OCI-LY1 (cell line): ENCODE data around the gene ZSCAN23.

Source experiments
- CTCF ChIP-seq: fragments of 200-600 bp; sonication (generic), shearing (Covaris generic); IDR thresholded peaks from 2 replicates; pipeline ENCODE4 v1.5.1; 2017; ENCODE audit warnings: mild to moderate bottlenecking, antibody characterized with exemption, low read length, moderate library complexity, mixed read lengths
- EZH2 ChIP-seq: fragments of 200-600 bp; sonication (generic), shearing (Covaris generic); IDR thresholded peaks from 2 replicates; pipeline ENCODE4 v1.8.0; 2017; ENCODE audit warnings: borderline replicate concordance, mixed run types, mild to moderate bottlenecking, antibody characterized with exemption, low read length, moderate library complexity, mixed read lengths

- TF ChIP-seq EZH2 (no peak), CTCF (no peak)
Observed at GRCh38 chr6:28429781-28430180, 13.5 kb downstream of the ZSCAN23 start.
